Activated T-cell treated with anti-CD3 and anti-CD28 coated beads, Interleukin-2, amount 50 U/mL, for 72 hours (primary cell): ENCODE measurements around the gene XYLT1. TPM values are rescaled to one million over a fixed set of nuclear protein-coding genes. Genes with fewer than 3 reads are reported as not detected.
"Not testable (repeated sequence)": the region's sequence is repeated elsewhere in the genome, so short reads cannot be mapped to it uniquely, and the experiment has no call there.

Experiments used
- ATAC-seq, 2 donors: fragments of 150-1000 bp; cut with Tn5 transposase; replicated peaks in 1 of 2; 2 replicates each; pipeline ENCODE4 v1.10.0; 2021; ENCODE audit warnings: moderate library complexity in 2 of 2, mild to moderate bottlenecking in 1 of 2
- DNase-seq, 2 donors: peaks; one replicate each; pipeline ENCODE4 v3.0.0; 2021 to 2022; ENCODE audit warnings: mixed read lengths in 1 of 2
- H3K27ac Mint-ChIP-seq: one replicate; pipeline ENCODE4 v1.8.0; 2022; ENCODE audit warnings: mild to moderate bottlenecking, moderate library complexity, mixed read lengths
- H3K27me3 Mint-ChIP-seq: one replicate; pipeline ENCODE4 v1.8.0; 2022; ENCODE audit warnings: low read depth, mixed read lengths
- H3K36me3 Mint-ChIP-seq, 2 donors: one replicate each; pipeline ENCODE4 v1.8.0; 2022; ENCODE audit warnings: mixed read lengths in 2 of 2, mild to moderate bottlenecking in 1 of 2; ENCODE audit not compliant: insufficient read depth in 2 of 2
- H3K4me1 Mint-ChIP-seq: one replicate; pipeline ENCODE4 v1.8.0; 2022; ENCODE audit warnings: low read depth, mixed read lengths
- H3K4me3 Mint-ChIP-seq, 2 donors: one replicate each; pipeline ENCODE4 v1.8.0; 2022; ENCODE audit warnings: mild to moderate bottlenecking in 2 of 2, mixed read lengths in 2 of 2, moderate library complexity in 2 of 2
- H3K9me3 Mint-ChIP-seq, 2 donors: one replicate each; pipeline ENCODE4 v1.8.0; 2022; ENCODE audit warnings: mixed read lengths in 2 of 2
- total RNA-seq, 2 donors: library from RNA; stranded (reverse); gene quantifications; one replicate each; pipeline ENCODE4 v1.2.3, GENCODE V29; 2022

XYLT1 gene
- total RNA-seq, 2 donors from 2014 or later: 17.1 to 17.9 TPM

- not testable (repeated sequence) for H3K9me3 Mint-ChIP-seq, H3K27me3 Mint-ChIP-seq, DNase-seq, ATAC-seq, H3K4me3 Mint-ChIP-seq, H3K36me3 Mint-ChIP-seq, H3K27ac Mint-ChIP-seq, H3K4me1 Mint-ChIP-seq
These were observed 35.1 kb upstream of the XYLT1 start for GRCh38 chr16:17505828-17506227.

- peaks cover 5 to 7% of the 10 kb centered on the region in 2 donors for H3K9me3 Mint-ChIP-seq
- H3K4me3 Mint-ChIP-seq: no peak overlapping the region
- ATAC-seq: no peak
- H3K36me3 Mint-ChIP-seq: peaks cover 0 to 2% of the 10 kb centered on the region in 2 donors
- H3K27me3 Mint-ChIP-seq: peaks cover 6% of the 10 kb centered on the region
- H3K27ac Mint-ChIP-seq: no peak overlapping the region
- no peaks in the 10 kb centered on the region for H3K4me1 Mint-ChIP-seq
- DNase-seq: no peak
These were observed 33.3 kb upstream of the XYLT1 start for GRCh38 chr16:17504050-17504449.

GRCh38 chr16:17503331-17503730 is 32.6 kb upstream of the XYLT1 start:
- H3K36me3 Mint-ChIP-seq: peaks cover 0 to under 1% of the 10 kb centered on the region in 2 donors
- no peaks in the 10 kb centered on the region for H3K4me1 Mint-ChIP-seq
- no peak for ATAC-seq

GRCh38 chr16:17501321-17501720 is 30.6 kb upstream of the XYLT1 start:
- ATAC-seq (no peak), DNase-seq (no peak)
- H3K4me3 Mint-ChIP-seq: no peak overlapping the region
- no peaks in the 10 kb centered on the region for H3K4me1 Mint-ChIP-seq
- no peaks in the 10 kb centered on the region for H3K9me3 Mint-ChIP-seq
- no peaks in the 10 kb centered on the region for H3K36me3 Mint-ChIP-seq
- H3K27ac Mint-ChIP-seq: no peak overlapping the region
- no peaks in the 10 kb centered on the region for H3K27me3 Mint-ChIP-seq

More at GRCh38 chr16:17503331-17503730, 32.6 kb upstream of the XYLT1 start:
- Mint-ChIP-seq H3K4me3 (no peak overlapping the region), H3K27me3 (peaks cover 6% of the 10 kb centered on the region), H3K27ac (no peak overlapping the region), H3K9me3 (peaks cover 3 to 4% of the 10 kb centered on the region in 2 donors)
- DNase-seq: no peak

GRCh38 chr16:17499223-17499902 is 28.6 kb upstream of the XYLT1 start:
- ATAC-seq (no peak), DNase-seq (no peak)
- no peak overlapping the region for H3K4me3 Mint-ChIP-seq
- H3K9me3 Mint-ChIP-seq: no peaks in the 10 kb centered on the region
- H3K4me1 Mint-ChIP-seq: no peaks in the 10 kb centered on the region
- no peaks in the 10 kb centered on the region for H3K27me3 Mint-ChIP-seq
- no peak overlapping the region for H3K27ac Mint-ChIP-seq
- H3K36me3 Mint-ChIP-seq: no peaks in the 10 kb centered on the region

GRCh38 chr16:17497648-17498047 is 26.9 kb upstream of the XYLT1 start:
- H3K4me1 Mint-ChIP-seq: no peaks in the 10 kb centered on the region
- H3K9me3 Mint-ChIP-seq: no peaks in the 10 kb centered on the region
- DNase-seq (no peak), ATAC-seq (no peak)
- H3K4me3 Mint-ChIP-seq: no peak overlapping the region
- H3K27ac Mint-ChIP-seq: no peak overlapping the region
- no peaks in the 10 kb centered on the region for H3K36me3 Mint-ChIP-seq
- H3K27me3 Mint-ChIP-seq: no peaks in the 10 kb centered on the region

- Mint-ChIP-seq H3K36me3 (no peaks in the 10 kb centered on the region), H3K9me3 (no peaks in the 10 kb centered on the region), H3K27me3 (no peaks in the 10 kb centered on the region), H3K27ac (no peak overlapping the region), H3K4me3 (no peak overlapping the region), H3K4me1 (no peaks in the 10 kb centered on the region)
- DNase-seq: no peak
- ATAC-seq: no peak
These were observed 26.1 kb upstream of the XYLT1 start for GRCh38 chr16:17496891-17497290.

- no peaks in the 10 kb centered on the region for H3K27me3 Mint-ChIP-seq
- no peak for DNase-seq
- H3K4me3 Mint-ChIP-seq: no peak overlapping the region
- no peak for ATAC-seq
- H3K27ac Mint-ChIP-seq: no peak overlapping the region
- no peaks in the 10 kb centered on the region for H3K36me3 Mint-ChIP-seq
- H3K9me3 Mint-ChIP-seq: no peaks in the 10 kb centered on the region
- H3K4me1 Mint-ChIP-seq: no peaks in the 10 kb centered on the region
These were observed 22.3 kb upstream of the XYLT1 start for GRCh38 chr16:17493012-17493411.

- DNase-seq: no peak
- no peak for ATAC-seq
- no peak overlapping the region for H3K27ac Mint-ChIP-seq
- H3K27me3 Mint-ChIP-seq: no peaks in the 10 kb centered on the region
- H3K9me3 Mint-ChIP-seq: no peaks in the 10 kb centered on the region
- H3K4me1 Mint-ChIP-seq: no peaks in the 10 kb centered on the region
- H3K36me3 Mint-ChIP-seq: no peaks in the 10 kb centered on the region
- H3K4me3 Mint-ChIP-seq: no peak overlapping the region
These were observed 20.4 kb upstream of the XYLT1 start for GRCh38 chr16:17491140-17491662.

GRCh38 chr16:17488506-17488905 is 17.7 kb upstream of the XYLT1 start:
- Mint-ChIP-seq H3K27ac (no peak overlapping the region), H3K4me1 (no peaks in the 10 kb centered on the region), H3K9me3 (no peaks in the 10 kb centered on the region), H3K36me3 (no peaks in the 10 kb centered on the region), H3K4me3 (no peak overlapping the region), H3K27me3 (no peaks in the 10 kb centered on the region)
- DNase-seq (no peak), ATAC-seq (no peak)

GRCh38 chr16:17483351-17483750 is 12.6 kb upstream of the XYLT1 start:
- no peaks in the 10 kb centered on the region for H3K4me1 Mint-ChIP-seq
- H3K27ac Mint-ChIP-seq: no peak overlapping the region
- peaks cover 30% of the 10 kb centered on the region for H3K27me3 Mint-ChIP-seq
- ATAC-seq: no peak
- no peak for DNase-seq
- no peaks in the 10 kb centered on the region for H3K36me3 Mint-ChIP-seq
- H3K9me3 Mint-ChIP-seq: peaks cover 0 to 2% of the 10 kb centered on the region in 2 donors
- no peak overlapping the region for H3K4me3 Mint-ChIP-seq

- H3K9me3 Mint-ChIP-seq, H3K36me3 Mint-ChIP-seq, DNase-seq, H3K27ac Mint-ChIP-seq, H3K4me3 Mint-ChIP-seq, ATAC-seq, H3K4me1 Mint-ChIP-seq: not testable (repeated sequence)
- H3K27me3 Mint-ChIP-seq: peaks cover 34% of the 10 kb centered on the region
These were observed 11.6 kb upstream of the XYLT1 start for GRCh38 chr16:17482341-17482740.

- H3K36me3 Mint-ChIP-seq: no peaks in the 10 kb centered on the region
- no peak for DNase-seq
- H3K27me3 Mint-ChIP-seq: peaks cover 38% of the 10 kb centered on the region
- H3K27ac Mint-ChIP-seq: no peak overlapping the region
- H3K9me3 Mint-ChIP-seq: peaks cover 0 to 2% of the 10 kb centered on the region in 2 donors
- no peak overlapping the region for H3K4me3 Mint-ChIP-seq
- H3K4me1 Mint-ChIP-seq: peaks cover 4% of the 10 kb centered on the region
- ATAC-seq: no peak
These were observed 11.0 kb upstream of the XYLT1 start for GRCh38 chr16:17481736-17482135.

GRCh38 chr16:17477260-17477545 is 6.4 kb upstream of the XYLT1 start:
- not testable (repeated sequence) for H3K27ac Mint-ChIP-seq, ATAC-seq, DNase-seq

More at GRCh38 chr16:17477260-17477545, 6.4 kb upstream of the XYLT1 start:
- not testable (repeated sequence) for H3K36me3 Mint-ChIP-seq, H3K4me3 Mint-ChIP-seq, H3K9me3 Mint-ChIP-seq
- peaks cover 40% of the 10 kb centered on the region for H3K4me1 Mint-ChIP-seq
- H3K27me3 Mint-ChIP-seq: peaks cover 47% of the 10 kb centered on the region
